SK-N-SH (cell line): ENCODE measurements around the gene NAV2. TPM values are rescaled to one million over a fixed set of nuclear protein-coding genes. Genes with fewer than 3 reads are reported as not detected.

Source experiments
- CTCF ChIA-PET: fragments of 300-600, 350-600 bp; formaldehyde crosslinking; extraction: SDS; loops from one replicate; lab custom pipeline; 2021; lab: Yijun Ruan, JAX
- POLR2A ChIA-PET: fragments of 350-600 bp; sonication (Branson Sonifier 250); formaldehyde crosslinking; extraction: SDS; loops from one replicate; lab custom pipeline; 2020; ENCODE audit warnings: antibody characterized with exemption, inconsistent platforms; lab: Yijun Ruan, JAX
- DNase-seq: peaks from one replicate; pipeline ENCODE4 v3.0.0; 2012
- H2AFZ ChIP-seq: fragments of 200-600 bp; sonication (generic); 2 replicates; pipeline ENCODE4 v1.8.1; 2016; ENCODE audit warnings: antibody characterized with exemption, mild to moderate bottlenecking, low read depth
- H3F3A ChIP-seq: fragments of 200-600 bp; sonication (generic); replicated peaks from 2 replicates; pipeline ENCODE3; 2016; ENCODE audit warnings: antibody characterized with exemption, mild to moderate bottlenecking; ENCODE audit not compliant: insufficient read depth
- H3K27ac ChIP-seq, 2 experiments: fragments of 200-500 bp in 1 of 2; fragments of 200-600 bp in 1 of 2; sonication (Bioruptor generic) in 1 of 2; sonication (generic), shearing (Covaris generic) in 1 of 2; 2 replicates each; pipeline versions ENCODE4 v1.5.1 to v1.6.1; 2014 to 2016; ENCODE audit warnings: low read depth in 2 of 2, inconsistent platforms in 1 of 2, low read length in 1 of 2, mild to moderate bottlenecking in 1 of 2, mixed read lengths in 1 of 2
- H3K27me3 ChIP-seq: fragments of 200-600 bp; sonication (generic), shearing (Covaris generic); 2 replicates; pipeline ENCODE4 v1.6.1; 2016; ENCODE audit warnings: mixed run types; ENCODE audit not compliant: insufficient read depth
- H3K36me3 ChIP-seq, 2 experiments: fragments of 200-500 bp in 1 of 2; fragments of 200-600 bp in 1 of 2; sonication (Bioruptor generic) in 1 of 2; sonication (generic) in 1 of 2; replicated peaks in 1 of 2; 2 replicates each; pipeline versions ENCODE3 to v1.5.1; 2014 to 2016; ENCODE audit warnings: low read length in 1 of 2, mild to moderate bottlenecking in 1 of 2; ENCODE audit not compliant: insufficient read depth in 2 of 2, control insufficient read depth in 1 of 2
- H3K4me1 ChIP-seq, 2 experiments: fragments of 200-500 bp in 1 of 2; fragments of 200-600 bp in 1 of 2; sonication (Bioruptor generic) in 1 of 2; sonication (generic), shearing (Covaris generic) in 1 of 2; 2 replicates each; pipeline versions ENCODE4 v1.5.1 to v1.6.1; 2014 to 2016; ENCODE audit warnings: low read depth in 1 of 2, low read length in 1 of 2, mixed run types in 1 of 2; ENCODE audit not compliant: insufficient read depth in 2 of 2, control insufficient read depth in 1 of 2
- H3K4me2 ChIP-seq: fragments of 200-600 bp; sonication (generic), shearing (Covaris generic); 2 replicates; pipeline ENCODE4 v1.6.1; 2017; ENCODE audit warnings: mixed run types
- H3K4me3 ChIP-seq, 2 experiments: fragments of 200-500 bp in 1 of 2; fragments of 200-600 bp in 1 of 2; sonication (Bioruptor generic) in 1 of 2; sonication (generic), shearing (Covaris generic) in 1 of 2; 2 replicates each; pipeline versions ENCODE4 v1.5.1 to v1.8.1; 2014 to 2016; ENCODE audit warnings: low read depth in 2 of 2, inconsistent platforms in 1 of 2, low read length in 1 of 2, mild to moderate bottlenecking in 1 of 2, mixed read lengths in 1 of 2, moderate library complexity in 1 of 2
- H3K79me2 ChIP-seq: fragments of 200-600 bp; sonication (generic); 2 replicates; pipeline ENCODE4 v1.8.1; 2017; ENCODE audit warnings: mild to moderate bottlenecking; ENCODE audit not compliant: insufficient read depth
- H3K9ac ChIP-seq: fragments of 200-600 bp; sonication (generic); 2 replicates; pipeline ENCODE4 v1.6.1; 2017; ENCODE audit warnings: mixed run types
- H3K9me2 ChIP-seq: fragments of 200-600 bp; sonication (generic); 2 replicates; pipeline ENCODE4 v1.6.1; 2017; ENCODE audit warnings: mixed run types
- H3K9me3 ChIP-seq: fragments of 200-600 bp; sonication (generic); 2 replicates; pipeline ENCODE4 v1.6.1; 2017; ENCODE audit warnings: mixed run types, mild to moderate bottlenecking, moderate library complexity
- H4K20me1 ChIP-seq: fragments of 200-600 bp; sonication (generic); 2 replicates; pipeline ENCODE4 v1.6.1; 2017; ENCODE audit warnings: mild to moderate bottlenecking, mixed run types; ENCODE audit not compliant: insufficient read depth
- EP300 ChIP-seq, 2 experiments: IDR thresholded peaks; 2 replicates each; pipeline versions ENCODE4 v1.4.0 to v1.6.1; 2012; ENCODE audit warnings: borderline replicate concordance in 1 of 2, low read depth in 1 of 2, low read length in 1 of 2
- FOXJ3 ChIP-seq: sonication (generic); formaldehyde crosslinking; IDR thresholded peaks from 2 replicates; pipeline ENCODE4 v1.5.1; 2020; ENCODE audit warnings: mild to moderate bottlenecking, missing genetic modification reagents
- FOXM1 ChIP-seq: IDR thresholded peaks from 2 replicates; pipeline ENCODE4 v1.4.0; 2012; ENCODE audit warnings: low read depth, mild to moderate bottlenecking
- GATA2 ChIP-seq: sonication (generic); formaldehyde crosslinking; IDR thresholded peaks from 2 replicates; pipeline ENCODE4 v1.5.0; 2020; ENCODE audit warnings: mild to moderate bottlenecking, missing genetic modification reagents
- JUND ChIP-seq: IDR thresholded peaks from 2 replicates; pipeline ENCODE4 v1.4.0; 2012
- MEF2A ChIP-seq: IDR thresholded peaks from 2 replicates; pipeline ENCODE4 v1.4.0; 2012; ENCODE audit warnings: low read depth, borderline replicate concordance
- NRF1 ChIP-seq: IDR thresholded peaks from 2 replicates; pipeline ENCODE4 v1.6.1; 2012; ENCODE audit warnings: low read depth, mild to moderate bottlenecking, low read length
- RCOR1 ChIP-seq: fragments of 150-350 bp; IDR thresholded peaks from 2 replicates; pipeline ENCODE4 v1.6.1; 2017; ENCODE audit warnings: antibody characterized with exemption, low read length
- RFX5 ChIP-seq: IDR thresholded peaks from 2 replicates; pipeline ENCODE4 v1.6.1; 2012; ENCODE audit warnings: mild to moderate bottlenecking, improper control_type of control experiment, low read length
- SIN3A ChIP-seq: IDR thresholded peaks from 2 replicates; pipeline ENCODE4 v1.6.1; 2012; ENCODE audit warnings: low read depth, mild to moderate bottlenecking, low read length, moderate library complexity, borderline replicate concordance
- TAF1 ChIP-seq: IDR thresholded peaks from 2 replicates; pipeline ENCODE4 v1.6.1; 2012; ENCODE audit warnings: low read depth, mild to moderate bottlenecking, low read length, moderate library complexity, borderline replicate concordance
- TEAD4 ChIP-seq: IDR thresholded peaks from 2 replicates; pipeline ENCODE4 v1.4.0; 2012; ENCODE audit warnings: mild to moderate bottlenecking, borderline replicate concordance; ENCODE audit not compliant: insufficient read depth
- WGBS: methylation state at CpG from one replicate; pipeline ENCODE4 v1.1.6; 2017; ENCODE audit warnings: low lambda C conversion rate; 5-methylcytosine and 5-hydroxymethylcytosine counted together
- polyA plus RNA-seq, 3 experiments: library from polyadenylated mRNA; depleted of rRNA; stranded (reverse); fragments of >200 nt; gene quantifications; 2 replicates each; pipeline ENCODE4 v1.2.3, GENCODE V29; 2012
- TF ChIP-seq, protein P1 (sequence below): IDR thresholded peaks from 2 replicates; pipeline ENCODE4 v1.6.1; 2012; ENCODE audit warnings: mild to moderate bottlenecking, low read depth, low read length, moderate library complexity

Gene NAV2
- polyA plus RNA-seq, 1 of the 3 experiments (the other 2 are of a cell fraction) = 26.2 TPM

DNA sequence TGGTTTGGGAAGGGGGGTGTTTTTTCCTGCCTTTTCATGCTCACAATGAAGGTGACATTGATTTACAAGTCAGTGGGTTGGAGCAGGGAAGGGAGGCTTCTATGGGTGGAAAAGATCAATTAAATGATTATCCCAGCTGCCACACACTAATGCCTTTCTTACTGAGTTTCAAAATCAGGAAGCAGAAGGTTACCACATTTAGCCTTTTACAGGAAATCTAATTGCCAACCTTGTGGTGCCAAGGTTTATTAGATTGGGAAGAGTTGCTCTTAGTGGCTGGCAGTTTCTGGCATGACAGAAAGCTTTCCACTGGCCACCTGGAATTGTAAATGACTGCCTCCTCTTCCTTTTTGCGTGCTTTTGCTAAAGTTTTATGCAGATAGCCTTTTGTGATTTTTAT is 98.7 kb downstream of the NAV2 start (continued):
- TF ChIP-seq TAF1 (no peak), FOXJ3 (no peak), SIN3A (no peak)

DNA sequence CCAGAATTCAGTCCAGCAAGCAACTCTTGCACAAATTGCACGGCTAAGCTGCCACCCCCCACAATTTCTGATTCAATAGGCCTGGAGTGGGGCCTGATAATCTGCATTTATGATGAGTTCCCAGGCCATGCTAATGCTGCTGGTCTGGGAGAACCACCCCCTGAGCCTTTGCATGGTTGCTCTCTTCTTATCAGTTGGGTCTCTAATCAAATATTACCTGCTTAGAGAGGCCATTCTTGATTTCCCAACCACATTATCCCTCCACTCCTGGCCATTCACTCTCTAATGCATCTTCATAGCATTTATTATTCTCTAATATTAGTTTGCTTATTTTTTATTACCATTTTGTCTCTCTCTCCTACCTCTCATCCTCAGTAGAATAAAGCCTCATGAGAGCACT is 99.5 kb downstream of the NAV2 start:
- CTCF ChIA-PET = interaction anchor here (2.1 to 4.8 kb wide), 2 partner anchors 69 to 91 kb away, joined by 6 to 31 read pairs; no protein-coding TSS in a partner anchor
- WGBS = 100% methylated on average over 1 of the region's 1 CpG
- H3K27ac ChIP-seq = peak overlapping the region in 1 of 2 experiments; percentile 89; a peak in 2 of 4 replicates
- H3K27me3 ChIP-seq = no peaks in the 10 kb centered on the region
- H2AFZ ChIP-seq = no peak overlapping the region
- H3K9me2 ChIP-seq = no peaks in the 10 kb centered on the region
- peaks cover 100% of the 10 kb centered on the region for H3K79me2 ChIP-seq
- no peaks in the 10 kb centered on the region for H3K9me3 ChIP-seq
- H3K9ac ChIP-seq = no peak overlapping the region
- H4K20me1 ChIP-seq = peaks cover 99% of the 10 kb centered on the region
- no peak overlapping the region for H3K4me2 ChIP-seq
- no peak overlapping the region for H3K4me3 ChIP-seq
- peaks cover 6% of the 10 kb centered on the region for H3F3A ChIP-seq
- POLR2A ChIA-PET = no interaction called here
- peaks cover 7 to 15% of the 10 kb centered on the region in 2 experiments for H3K36me3 ChIP-seq
- TF ChIP-seq EP300 (IDR thresholded peaks at IDR 0.05; ENCODE audit: borderline replicate concordance in 1 of 2, low read depth in 1 of 2, low read length in 1 of 2) = peak in 1 of 2 experiments; percentile 19; a peak in 1 of 4 replicates
- no peak for TF ChIP-seq MEF2A
- H3K4me1 ChIP-seq = peaks cover 15 to 69% of the 10 kb centered on the region in 2 experiments; a peak in 3 of 4 replicates
- no peak for DNase-seq

DNA sequence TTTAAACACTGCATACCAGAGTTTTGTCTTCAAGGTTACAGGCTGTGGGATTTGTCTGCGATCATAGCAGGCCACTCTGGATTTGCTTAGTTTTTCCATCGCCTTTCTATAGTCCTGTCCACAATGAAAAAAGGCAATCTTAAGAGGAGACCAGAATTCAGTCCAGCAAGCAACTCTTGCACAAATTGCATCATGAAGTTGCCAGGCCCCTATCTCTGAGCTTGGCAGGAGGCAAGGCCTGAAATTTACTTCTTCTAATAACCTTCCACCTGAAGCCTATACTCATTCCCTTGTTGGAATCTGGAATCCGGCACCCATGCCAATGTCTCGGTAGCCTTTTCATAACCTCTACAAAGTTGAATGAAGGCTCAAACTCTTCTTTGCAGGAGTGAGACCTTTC is 100.1 kb downstream of the NAV2 start:
- WGBS = 97% methylated on average over 4 of the region's 4 CpGs
- H3K79me2 ChIP-seq = peaks cover 100% of the 10 kb centered on the region
- no peak overlapping the region for H2AFZ ChIP-seq
- TF ChIP-seq GATA2 (no peak), RCOR1 (no peak), FOXM1 (no peak), RFX5 (no peak), JUND (no peak), TEAD4 (no peak), NRF1 (no peak)
- TF ChIP-seq, protein P1, sequence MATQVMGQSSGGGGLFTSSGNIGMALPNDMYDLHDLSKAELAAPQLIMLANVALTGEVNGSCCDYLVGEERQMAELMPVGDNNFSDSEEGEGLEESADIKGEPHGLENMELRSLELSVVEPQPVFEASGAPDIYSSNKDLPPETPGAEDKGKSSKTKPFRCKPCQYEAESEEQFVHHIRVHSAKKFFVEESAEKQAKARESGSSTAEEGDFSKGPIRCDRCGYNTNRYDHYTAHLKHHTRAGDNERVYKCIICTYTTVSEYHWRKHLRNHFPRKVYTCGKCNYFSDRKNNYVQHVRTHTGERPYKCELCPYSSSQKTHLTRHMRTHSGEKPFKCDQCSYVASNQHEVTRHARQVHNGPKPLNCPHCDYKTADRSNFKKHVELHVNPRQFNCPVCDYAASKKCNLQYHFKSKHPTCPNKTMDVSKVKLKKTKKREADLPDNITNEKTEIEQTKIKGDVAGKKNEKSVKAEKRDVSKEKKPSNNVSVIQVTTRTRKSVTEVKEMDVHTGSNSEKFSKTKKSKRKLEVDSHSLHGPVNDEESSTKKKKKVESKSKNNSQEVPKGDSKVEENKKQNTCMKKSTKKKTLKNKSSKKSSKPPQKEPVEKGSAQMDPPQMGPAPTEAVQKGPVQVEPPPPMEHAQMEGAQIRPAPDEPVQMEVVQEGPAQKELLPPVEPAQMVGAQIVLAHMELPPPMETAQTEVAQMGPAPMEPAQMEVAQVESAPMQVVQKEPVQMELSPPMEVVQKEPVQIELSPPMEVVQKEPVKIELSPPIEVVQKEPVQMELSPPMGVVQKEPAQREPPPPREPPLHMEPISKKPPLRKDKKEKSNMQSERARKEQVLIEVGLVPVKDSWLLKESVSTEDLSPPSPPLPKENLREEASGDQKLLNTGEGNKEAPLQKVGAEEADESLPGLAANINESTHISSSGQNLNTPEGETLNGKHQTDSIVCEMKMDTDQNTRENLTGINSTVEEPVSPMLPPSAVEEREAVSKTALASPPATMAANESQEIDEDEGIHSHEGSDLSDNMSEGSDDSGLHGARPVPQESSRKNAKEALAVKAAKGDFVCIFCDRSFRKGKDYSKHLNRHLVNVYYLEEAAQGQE = no peak
- H3K9me2 ChIP-seq = no peaks in the 10 kb centered on the region
- no peaks in the 10 kb centered on the region for H3K9me3 ChIP-seq
- DNase-seq = no peak
- no peaks in the 10 kb centered on the region for H3K27me3 ChIP-seq
- ChIA-PET POLR2A (no interaction called here), CTCF (interaction anchor here (0.7 to 2.1 kb wide), 2 partner anchors 28 to 70 kb away, joined by 3 to 6 read pairs; no protein-coding TSS in a partner anchor)
- no peak overlapping the region for H3K4me3 ChIP-seq
- H3K9ac ChIP-seq = no peak overlapping the region
- H4K20me1 ChIP-seq = peaks cover 99% of the 10 kb centered on the region
- H3K36me3 ChIP-seq = peaks cover 7 to 15% of the 10 kb centered on the region in 2 experiments
- peaks cover 6% of the 10 kb centered on the region for H3F3A ChIP-seq
- peak overlapping the region in 1 of 2 experiments; percentile 89; a peak in 2 of 4 replicates for H3K27ac ChIP-seq
- peaks cover 15 to 63% of the 10 kb centered on the region in 2 experiments; a peak in 3 of 4 replicates for H3K4me1 ChIP-seq
- H3K4me2 ChIP-seq = no peak overlapping the region
